GDM1 (cell line): ENCODE measurements around the gene TAF1B.
"Not testable (repeated sequence)": the region's sequence is repeated elsewhere in the genome, so short reads cannot be mapped to it uniquely, and the experiment has no call there.

ENCODE experiments used
- DNase-seq: peaks from one replicate; lab custom pipeline; 2025; lab: John Stamatoyannopoulos, UW

Gene TAF1B

GRCh38 chr2:9884436-9884835, 41.2 kb downstream of the TAF1B start:
- no peak for DNase-seq

DNA sequence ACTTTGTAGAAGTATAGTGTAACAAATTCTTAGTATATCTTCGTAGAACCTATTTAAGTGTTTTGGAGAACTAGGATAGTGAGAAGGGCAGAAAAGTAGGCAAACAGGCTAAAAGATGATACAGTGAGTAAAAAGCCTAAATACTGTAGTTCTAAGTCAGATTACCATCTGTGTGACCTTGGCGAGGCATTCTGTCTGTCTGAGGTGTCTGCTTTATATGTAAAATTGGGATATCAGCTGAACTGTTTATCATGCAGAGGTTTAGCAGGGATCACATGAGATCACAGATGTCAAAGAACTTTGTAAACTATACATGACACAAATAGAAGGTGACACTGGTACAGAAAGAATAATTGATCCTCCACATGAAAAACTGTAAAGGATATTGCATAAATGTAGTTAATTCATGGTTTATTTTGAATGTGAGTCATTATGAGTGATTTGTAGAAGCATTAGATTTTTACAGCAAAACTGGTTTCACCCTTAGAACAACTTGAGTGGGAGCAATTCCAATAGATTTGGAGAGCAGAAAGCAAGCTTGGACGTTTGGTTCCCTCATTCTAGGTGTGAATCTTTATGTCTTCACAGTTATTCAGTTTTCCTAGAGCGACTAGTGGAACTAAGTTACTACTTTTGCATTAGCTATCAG, 41.9 kb downstream of the TAF1B start:
- no peak for DNase-seq

GRCh38 chr2:9887513-9887912, 44.2 kb downstream of the TAF1B start:
- no peak for DNase-seq

DNA sequence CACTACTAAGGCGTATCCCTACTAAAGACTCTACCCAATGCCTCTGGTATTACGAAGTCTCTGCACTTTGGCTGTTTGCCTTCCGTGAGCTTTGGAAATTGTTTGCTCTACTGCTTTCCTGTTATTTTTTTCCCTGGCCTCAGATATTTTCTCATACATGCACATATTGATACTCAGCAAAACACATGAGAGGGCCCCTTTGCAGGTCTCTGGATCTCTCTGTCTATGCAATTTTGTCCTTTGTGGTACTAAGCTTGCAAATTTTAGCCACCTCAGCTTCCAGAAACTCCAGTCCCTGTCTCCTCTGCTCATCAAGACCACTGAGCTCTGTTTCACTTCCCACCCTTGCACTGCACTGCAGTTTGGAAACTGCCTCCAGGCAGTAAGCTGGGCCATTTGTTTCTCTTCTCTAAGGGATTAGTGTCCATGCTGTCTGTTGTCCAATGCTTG, 46.6 kb downstream of the TAF1B start:
- no peak for DNase-seq

DNA sequence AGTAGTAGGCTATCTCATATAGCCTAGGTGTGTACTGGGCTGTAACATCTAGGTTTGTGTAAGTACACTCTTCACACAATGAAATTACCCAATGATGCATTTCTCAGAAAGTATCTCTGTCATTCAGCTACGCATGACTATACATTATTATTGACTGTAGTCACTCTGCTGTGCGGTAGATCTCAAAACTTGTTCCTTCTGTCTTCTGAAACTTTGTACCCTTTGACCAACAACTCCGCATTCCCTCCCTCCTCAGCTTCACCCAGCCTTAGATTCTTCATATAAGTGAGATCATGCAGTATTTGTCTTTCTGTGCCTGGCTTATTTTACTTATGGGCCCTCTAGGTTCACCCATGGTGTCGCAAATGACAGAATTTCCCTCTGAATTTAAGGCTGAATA, 49.0 kb downstream of the TAF1B start:
- no peak for DNase-seq

GRCh38 chr2:9895669-9896590, 52.7 kb downstream of the TAF1B start:
- no peak for DNase-seq

- peak; percentile 3 for DNase-seq
These were observed 54.1 kb downstream of the TAF1B start for GRCh38 chr2:9897331-9897737.

GRCh38 chr2:9897846-9898245, 54.6 kb downstream of the TAF1B start:
- DNase-seq = no peak

GRCh38 chr2:9905413-9905812, 62.1 kb downstream of the TAF1B start:
- DNase-seq = no peak

GRCh38 chr2:9907402-9907801, 64.1 kb downstream of the TAF1B start:
- no peak for DNase-seq

- no peak for DNase-seq
These were observed 65.4 kb downstream of the TAF1B start for GRCh38 chr2:9908639-9909038.

DNA sequence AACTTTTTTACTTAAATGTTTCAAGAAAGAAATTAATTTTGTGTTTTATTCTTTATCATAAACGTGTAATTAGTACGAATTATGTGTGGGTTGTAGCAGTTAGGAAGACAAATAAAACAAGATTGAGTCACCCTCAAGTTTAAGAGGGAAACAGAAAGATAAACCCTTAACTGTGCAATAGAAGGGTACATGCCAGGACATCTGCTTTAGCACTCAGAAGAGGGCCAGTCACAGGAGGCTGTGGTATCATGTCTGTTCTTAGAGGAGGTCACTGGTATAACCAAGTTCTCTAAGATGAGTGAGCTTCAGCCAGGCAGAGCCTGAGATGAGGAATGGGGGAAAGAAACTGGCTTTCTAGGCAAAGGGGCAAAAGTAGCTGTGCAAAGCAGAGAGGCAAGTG, 65.8 kb downstream of the TAF1B start:
- DNase-seq = no peak

DNA sequence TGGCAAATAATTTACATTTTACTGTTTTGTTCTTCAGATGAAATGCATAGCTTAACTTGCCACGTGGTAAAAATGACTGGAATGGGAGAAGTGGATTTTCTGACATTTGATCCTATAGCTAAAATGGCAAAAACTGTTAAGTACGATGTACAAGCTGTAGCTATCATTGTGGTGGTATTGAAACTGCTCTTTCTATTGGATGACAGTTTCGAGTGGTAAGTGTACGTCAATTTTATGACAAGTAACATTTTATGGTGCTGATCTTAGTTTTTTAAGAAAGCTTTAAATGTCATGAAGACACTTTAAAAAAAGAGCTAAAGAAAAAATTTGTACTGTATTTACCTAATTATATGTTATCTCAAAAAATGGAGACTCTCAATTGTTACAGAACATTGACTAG, 67.4 kb downstream of the TAF1B start:
- DNase-seq = no peak

GRCh38 chr2:9912468-9912867, 69.2 kb downstream of the TAF1B start:
- DNase-seq = no peak

DNA sequence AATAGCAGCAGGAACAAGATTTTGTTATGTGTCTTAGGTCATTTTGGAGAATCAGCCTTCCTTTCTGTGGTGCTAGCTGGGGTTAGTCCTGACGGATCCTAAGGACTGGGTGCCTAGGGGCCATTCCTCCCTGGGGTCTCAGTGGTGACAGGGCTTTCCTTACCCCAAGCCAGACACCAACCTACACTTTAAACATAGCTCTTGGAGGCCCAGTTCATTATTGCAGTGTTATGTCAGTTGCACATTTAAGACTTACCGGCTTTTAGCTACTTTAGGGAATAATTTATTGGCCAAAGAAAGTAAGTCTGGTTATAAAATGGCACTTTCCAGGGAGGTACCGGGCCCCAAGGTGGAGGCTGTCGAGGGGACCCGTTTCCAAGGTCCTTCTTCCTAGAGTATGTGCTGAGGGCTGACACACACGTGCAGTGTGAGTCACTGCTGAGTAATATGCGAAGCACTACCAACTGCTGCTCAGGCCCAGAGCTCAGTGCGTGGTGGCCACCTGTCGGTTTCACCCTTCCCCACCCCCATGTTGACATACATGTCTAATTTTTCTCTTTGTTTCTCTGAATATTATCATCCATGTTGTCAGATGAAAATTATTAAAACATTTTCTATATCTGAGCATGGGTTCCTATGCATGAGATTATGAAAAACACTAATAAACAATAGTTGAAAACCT, 71.3 kb downstream of the TAF1B start:
- no peak for DNase-seq

- DNase-seq = no peak
These were observed 75.0 kb downstream of the TAF1B start for GRCh38 chr2:9918275-9918674.

DNA sequence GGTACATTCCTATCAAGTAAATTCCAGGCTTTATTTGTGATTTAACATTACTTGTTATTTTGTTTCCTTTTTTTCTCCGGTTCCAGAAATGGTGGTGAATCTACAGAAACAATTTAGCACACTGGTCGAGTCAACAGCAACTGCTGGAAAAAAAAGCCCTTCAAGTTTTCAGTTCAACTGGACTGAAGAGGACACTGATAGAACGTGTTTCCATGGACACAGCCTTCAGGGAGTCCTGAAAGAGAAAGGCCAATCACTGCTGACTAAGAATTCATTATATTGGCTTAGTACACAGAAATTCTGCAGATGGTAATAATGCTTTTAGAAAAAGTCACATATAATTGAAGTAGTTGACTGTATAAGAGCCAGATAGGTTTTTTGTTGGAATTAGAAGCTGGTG, 76.2 kb downstream of the TAF1B start:
- no peak for DNase-seq

DNA sequence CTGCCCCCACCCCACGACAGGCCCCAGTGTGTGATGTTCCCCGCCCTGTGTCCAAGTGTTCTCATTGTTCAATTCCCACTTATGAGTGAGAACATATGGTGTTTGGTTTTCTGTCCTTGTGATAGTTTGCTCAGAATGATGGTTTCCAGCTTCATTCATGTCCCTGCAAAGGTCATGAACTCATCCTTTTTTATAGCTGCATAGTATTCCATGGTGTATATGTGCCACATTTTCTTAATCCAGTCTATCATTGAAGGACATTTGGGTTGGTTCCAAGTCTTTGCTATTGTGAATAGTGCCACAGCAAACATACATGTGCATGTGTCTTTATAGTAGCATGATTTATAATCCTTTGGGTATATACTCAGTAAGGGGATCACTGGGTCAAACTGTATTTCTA, 83.7 kb downstream of the TAF1B start:
- not testable (repeated sequence) for DNase-seq

DNA sequence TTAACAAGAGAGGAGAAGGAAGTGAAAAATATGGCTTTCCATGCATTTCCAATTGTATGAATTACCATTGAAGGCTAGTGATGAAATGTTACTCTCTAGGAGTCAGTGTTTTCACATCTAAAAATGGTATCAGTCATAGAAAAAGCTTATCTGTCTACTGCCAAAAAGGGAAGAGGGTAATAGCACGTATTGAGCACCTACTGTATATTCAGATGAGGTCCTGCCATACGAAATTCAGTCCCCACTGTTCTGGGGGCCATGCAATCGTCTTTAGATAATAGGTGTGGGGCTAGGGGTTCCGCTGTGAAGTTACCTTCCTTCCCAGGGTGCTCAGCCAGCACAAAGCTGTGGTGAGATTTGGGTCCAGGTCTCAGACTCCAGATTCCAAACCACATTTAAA, 94.0 kb downstream of the TAF1B start:
- DNase-seq = no peak

- no peak for DNase-seq
These were observed 94.7 kb downstream of the TAF1B start for GRCh38 chr2:9937968-9938367.

DNA sequence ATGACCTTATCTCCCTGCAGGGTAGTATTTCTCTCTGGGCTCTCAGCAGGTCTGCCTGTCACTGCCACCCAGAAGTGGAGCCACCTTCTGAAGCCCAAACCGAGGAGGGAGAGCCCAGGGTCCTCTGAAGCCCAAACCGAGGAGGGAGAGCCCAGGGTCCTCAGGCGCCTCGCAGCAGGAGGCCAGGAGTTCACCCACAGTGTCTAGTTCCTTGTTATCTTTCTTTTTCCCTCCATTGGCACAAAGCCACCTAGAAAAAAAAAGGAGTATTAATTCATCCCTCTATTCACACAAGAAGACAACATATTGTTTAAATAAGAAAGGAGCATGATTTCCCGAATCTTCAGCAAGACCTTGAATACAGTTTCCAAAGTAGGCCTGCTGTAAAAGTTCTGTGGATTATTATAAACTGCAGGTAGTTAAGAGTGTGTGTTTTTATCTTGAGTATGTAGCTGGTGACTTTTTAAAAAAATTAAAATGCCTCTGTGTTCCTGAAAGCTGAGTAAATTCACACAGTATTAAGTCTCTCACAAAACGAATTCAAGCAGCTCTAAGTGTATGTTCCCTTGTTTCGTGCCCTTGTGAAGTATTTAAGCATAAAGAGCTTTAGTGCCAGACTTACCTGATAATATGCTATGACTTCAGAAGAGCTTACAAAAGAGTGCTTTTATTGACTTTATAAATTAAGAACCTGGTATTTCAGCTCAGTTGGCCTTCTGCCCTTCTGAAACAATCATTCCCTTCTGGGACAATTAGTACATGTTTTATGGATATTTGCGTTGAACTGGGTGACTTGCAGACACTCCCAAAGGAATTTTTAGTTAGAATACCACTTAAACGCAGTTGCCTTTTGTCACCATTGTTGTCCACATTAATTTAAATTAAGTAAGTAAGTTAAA, 96.6 kb downstream of the TAF1B start:
- DNase-seq = no peak
